ENCODE data around the gene MOXD1. TPM values are rescaled to one million over a fixed set of nuclear protein-coding genes. Genes with fewer than 3 reads are reported as not detected.

Gene MOXD1
- total and polyA plus RNA-seq, 8 donors, result 40.3 to 106 (median 57.1) TPM

- Histone ChIP-seq H3K4me1 (no peaks in the 10 kb centered on the region), H3K4me3 (no peak overlapping the region), H3K9me3 (peaks cover 0 to 15% of the 10 kb centered on the region in 2 donors), H3K36me3 (no peaks in the 10 kb centered on the region), H3K27ac (no peak overlapping the region), H3K27me3 (no peaks in the 10 kb centered on the region)
- no peak for DNase-seq
- no peak for ATAC-seq
- TF ChIP-seq CTCF (IDR thresholded peaks at IDR 0.05), result no peak
- intact Hi-C loops (cut with DNase I), result no loop called here
These were observed 17.1 kb upstream of the MOXD1 start for GRCh38 chr6:132418235-132418965.

DNA sequence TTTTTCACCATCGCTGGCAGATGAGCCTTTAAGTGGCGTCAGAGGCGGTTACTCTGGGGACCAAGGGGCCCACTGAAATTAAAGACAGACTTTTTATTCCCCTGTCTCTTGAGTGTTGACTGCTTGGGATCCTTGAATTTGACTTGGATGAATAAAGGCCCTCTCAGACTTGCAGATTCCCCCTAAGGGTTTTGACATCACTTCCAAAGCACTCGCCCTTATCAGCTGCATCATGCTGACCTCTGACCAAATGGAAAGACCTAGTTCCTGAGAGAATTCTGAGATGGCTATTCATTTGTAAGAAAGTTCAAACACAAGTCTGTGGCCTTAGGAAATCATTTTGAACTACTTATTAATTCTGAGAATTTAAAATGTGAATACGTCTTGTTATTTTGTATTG, 13.5 kb upstream of the MOXD1 start:
- ATAC-seq (no peak), DNase-seq (no peak)
- Histone ChIP-seq H3K27me3 (no peaks in the 10 kb centered on the region), H3K36me3 (no peaks in the 10 kb centered on the region), H3K4me1 (no peaks in the 10 kb centered on the region), H3K27ac (no peak overlapping the region), H3K9me3 (peaks cover 0 to 5% of the 10 kb centered on the region in 2 donors), H3K4me3 (no peak overlapping the region)
- TF ChIP-seq CTCF (IDR thresholded peaks at IDR 0.05), result no peak
- intact Hi-C loops (cut with DNase I), result no loop called here

DNA sequence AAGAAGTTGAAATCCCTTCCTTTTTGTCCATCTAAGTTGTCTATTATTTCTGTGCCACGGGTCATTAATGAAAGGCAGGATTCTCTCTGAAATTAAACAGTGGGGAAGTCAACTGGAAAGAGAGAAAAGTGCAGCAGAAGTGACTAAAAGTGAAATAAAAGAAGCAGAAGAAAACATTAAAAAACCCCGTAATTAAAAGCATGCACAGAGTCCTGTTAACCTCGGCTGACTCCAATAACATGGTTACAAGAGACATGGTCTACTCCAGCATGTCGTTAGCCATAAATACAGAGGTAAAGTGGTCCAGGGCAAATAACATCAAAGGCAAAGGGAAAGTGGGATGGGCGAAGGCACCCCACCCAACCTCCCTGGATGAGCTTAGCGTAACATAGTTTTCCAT, 13.0 kb upstream of the MOXD1 start:
- no peaks in the 10 kb centered on the region for H3K36me3 ChIP-seq
- ATAC-seq (no peak), DNase-seq (no peak)
- H3K9me3 ChIP-seq, result peaks cover 0 to 5% of the 10 kb centered on the region in 2 donors
- intact Hi-C loops (cut with DNase I), result no loop called here
- H3K27ac ChIP-seq, result no peak overlapping the region
- TF ChIP-seq CTCF (IDR thresholded peaks at IDR 0.05), result no peak
- H3K27me3 ChIP-seq, result no peaks in the 10 kb centered on the region
- no peak overlapping the region for H3K4me3 ChIP-seq
- no peaks in the 10 kb centered on the region for H3K4me1 ChIP-seq

- no peak overlapping the region for H3K4me3 ChIP-seq
- ATAC-seq, result no peak
- H3K27ac ChIP-seq, result no peak overlapping the region
- intact Hi-C loops (cut with DNase I), result no loop called here
- H3K27me3 ChIP-seq, result no peaks in the 10 kb centered on the region
- no peak for TF ChIP-seq CTCF (IDR thresholded peaks at IDR 0.05)
- H3K36me3 ChIP-seq, result no peaks in the 10 kb centered on the region
- H3K9me3 ChIP-seq, result peaks cover 0 to 5% of the 10 kb centered on the region in 2 donors
- no peaks in the 10 kb centered on the region for H3K4me1 ChIP-seq
- DNase-seq, result no peak
These were observed 12.2 kb upstream of the MOXD1 start for GRCh38 chr6:132413499-132413802.

DNA sequence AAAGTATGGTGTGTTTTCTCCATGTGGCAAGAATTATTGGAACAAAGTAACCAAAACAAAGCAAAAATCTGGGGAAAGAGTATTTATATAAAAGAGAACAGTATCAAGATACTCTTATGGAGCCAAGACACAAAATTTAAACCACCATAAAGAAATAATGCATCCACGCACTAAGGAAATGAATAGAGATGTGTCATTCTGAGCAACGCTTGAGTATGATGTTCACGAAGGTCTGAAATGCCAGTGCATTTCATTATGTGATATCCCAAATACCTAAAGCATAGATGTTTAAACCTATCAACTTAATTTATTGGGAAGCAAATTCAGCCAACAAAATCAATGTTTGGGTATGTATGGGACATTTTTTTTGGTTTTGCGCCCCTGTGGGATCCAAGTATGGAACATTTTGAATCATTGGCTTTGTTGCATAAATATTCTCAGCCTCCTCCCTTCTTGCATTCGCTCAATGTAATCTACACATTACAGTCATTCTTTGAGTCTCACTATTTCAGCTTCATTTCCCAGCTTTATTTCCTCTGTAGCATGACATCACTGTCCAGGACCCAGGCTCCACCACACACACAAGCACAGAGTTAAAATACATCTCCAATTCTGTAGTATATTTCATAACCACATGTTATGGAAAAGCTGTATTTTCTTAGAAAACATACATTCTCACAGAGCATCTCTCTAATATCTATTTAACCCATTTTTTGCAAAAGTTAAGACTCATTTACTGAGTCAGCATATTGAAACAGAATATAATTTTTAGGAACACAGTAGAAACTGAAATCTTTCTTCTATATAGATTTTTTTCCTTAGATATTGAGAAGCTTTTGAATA, 11.6 kb upstream of the MOXD1 start:
- H3K27me3 ChIP-seq, result no peaks in the 10 kb centered on the region
- ATAC-seq, result no peak
- DNase-seq, result no peak
- H3K36me3 ChIP-seq, result no peaks in the 10 kb centered on the region
- H3K4me1 ChIP-seq, result no peaks in the 10 kb centered on the region
- no peak overlapping the region for H3K4me3 ChIP-seq
- TF ChIP-seq CTCF (IDR thresholded peaks at IDR 0.05), result no peak
- intact Hi-C loops (cut with DNase I), result no loop called here
- H3K27ac ChIP-seq, result no peak overlapping the region
- H3K9me3 ChIP-seq, result peaks cover 0 to 5% of the 10 kb centered on the region in 2 donors
